ENCODE results near the gene PLCB3. TPM values are rescaled to one million over a fixed set of nuclear protein-coding genes. Genes with fewer than 3 reads are reported as not detected.
A peak's percentile ranks its signal among the peaks of the same experiment; 100 is the strongest.

Gene PLCB3
- total and polyA plus RNA-seq, 10 of the 15 experiments (the other 5 are each of a cell fraction or from before 2014, with no cell fraction given) = 0.03 to 10.3 (median 3.3) TPM

GRCh38 chr11:64225608-64226506 lies 25.5 kb upstream of the PLCB3 start, which contains the start of the genes NUDT22 and TRPT1 (continued):
- TF ChIP-seq MTA3 (IDR thresholded peaks at IDR 0.05; ENCODE audit: borderline replicate concordance, low read length) = no peak; the same call in 1 of the 2 replicates
- TF ChIP-seq MXI1 (IDR thresholded peaks at IDR 0.05; ENCODE audit: low read depth, low read length) = peak; percentile 36; the same call in 1 of the 2 replicates
- TF ChIP-seq IKZF1 (conservative IDR thresholded peaks at IDR 0.05) = peak; percentile 49

GRCh38 chr11:64226507-64227051 lies 24.8 kb upstream of the PLCB3 start:
- FAIRE-seq (peak; percentile 84), ATAC-seq (peak; percentile 67), DNase-seq (ENCODE audit: low read depth, low spot score) (no peak)
- SMC1A ChIA-PET (ENCODE audit: uncharacterized antibody, unreplicated experiment) = interaction anchor here (1.0 to 5.4 kb wide), 7 partner anchors 10 to 75 kb away, joined by 3 to 56 read pairs (median 3); partner anchors contain the start of genes FERMT3 and FKBP2
- Histone ChIP-seq H3K36me3 (ENCODE audit: control insufficient read depth in 2 of 2, insufficient read depth in 2 of 2, low read length in 1 of 2) (peaks cover 9% of the 10 kb centered on the region in 2 experiments), H3K27ac (ENCODE audit: control insufficient read depth, insufficient read depth) (peak overlapping the region; percentile 96), H3K9ac (ENCODE audit: control insufficient read depth, insufficient read depth, low read length) (peak overlapping the region; percentile 98), H2AFZ (ENCODE audit: control insufficient read depth, low read depth, low read length) (peak overlapping the region; percentile 54), H3K79me2 (ENCODE audit: control insufficient read depth, insufficient read depth, low read length) (peaks cover 38% of the 10 kb centered on the region), H3K4me1 (ENCODE audit: control insufficient read depth, insufficient read depth, low read length) (peaks cover 20% of the 10 kb centered on the region), H3K4me2 (ENCODE audit: control insufficient read depth, insufficient read depth) (peak overlapping the region; percentile 98), H3K4me3 (peak overlapping the region; percentile 90), H4K20me1 (ENCODE audit: control insufficient read depth, insufficient read depth) (no peaks in the 10 kb centered on the region), H3K9me3 (replicated peaks; ENCODE audit: control insufficient read depth, insufficient read depth, low read length) (no peaks in the 10 kb centered on the region), H3K27me3 (replicated peaks in 1 of 2; ENCODE audit: control insufficient read depth in 2 of 2, insufficient read depth in 2 of 2, low read length in 1 of 2) (no peaks in the 10 kb centered on the region)
- CTCF ChIA-PET = interaction anchor here (0.5 to 5.0 kb wide), 13 partner anchors 12 to 78 kb away, joined by 3 to 59 read pairs (median 4); partner anchors contain the start of genes FERMT3 and FKBP2
- in situ Hi-C loops (cut with MboI) (loop anchor here (25.0 kb wide), 1 partner anchor 1636 kb away; the partner anchor contains the start of genes CFL1, EFEMP2 and MUS81), intact Hi-C loops (cut with micrococcal nuclease; ENCODE audit: unreplicated experiment) (no loop called here)
- TSS peak; percentile 72 for BruUV-seq (replicated peaks)
- RAD21 ChIA-PET (ENCODE audit: unreplicated experiment) = interaction anchor here (0.8 to 3.3 kb wide), 10 partner anchors 10 to 109 kb away, joined by 3 to 34 read pairs (median 4); partner anchors contain the start of genes BAD, FERMT3, FKBP2 and PRDX5
- POLR2A ChIA-PET = interaction anchor here (0.5 to 9.7 kb wide), 18 partner anchors 9 to 112 kb away, joined by 3 to 85 read pairs (median 6); partner anchors contain the start of genes BAD, FERMT3, FKBP2 and PPP1R14B
- 1% methylated on average over 26 of the region's 26 CpGs for WGBS (ENCODE audit: insufficient coverage, insufficient replicate concordance, low lambda C conversion rate, missing lambda C conversion rate)
- TF ChIP-seq TARDBP (IDR thresholded peaks at IDR 0.05; ENCODE audit: borderline replicate concordance) (no peak), NBN (IDR thresholded peaks at IDR 0.05) (0 out of 2 replicates have a peak, but pooled peaks have one; percentile 28), WRNIP1 (IDR thresholded peaks at IDR 0.05; ENCODE audit: borderline replicate concordance, low read depth, low read length) (no peak), HDGF (IDR thresholded peaks at IDR 0.05) (peak; percentile 71; the same call in 1 of the 2 replicates), JUNB (IDR thresholded peaks at IDR 0.05) (no peak), ASH2L (IDR thresholded peaks at IDR 0.05; ENCODE audit: borderline replicate concordance, low read depth) (no peak), IKZF1 (conservative IDR thresholded peaks at IDR 0.05) (peak; percentile 48), FOXM1 (IDR thresholded peaks at IDR 0.05; ENCODE audit: low read depth, low read length) (no peak), SMAD5 (IDR thresholded peaks at IDR 0.05; ENCODE audit: low read depth) (peak; percentile 27; the same call in 1 of the 2 replicates), TCF12 (IDR thresholded peaks at IDR 0.05; ENCODE audit: low read depth, low read length) (0 out of 2 replicates have a peak, but pooled peaks have one; percentile 36), HDAC2 (IDR thresholded peaks at IDR 0.05) (no peak), SMAD1 (IDR thresholded peaks at IDR 0.05; ENCODE audit: low read depth, partially characterized antibody) (no peak), MLLT1 (IDR thresholded peaks at IDR 0.05) (no peak), SIN3A (IDR thresholded peaks at IDR 0.05; ENCODE audit: low read depth, low read length) (peak; percentile 67; the same call in 1 of the 2 replicates), FOXK2 (IDR thresholded peaks at IDR 0.05) (no peak), DPF2 (IDR thresholded peaks at IDR 0.05) (peak; percentile 33), RUNX3 (IDR thresholded peaks at IDR 0.05; ENCODE audit: low read length) (no peak; the same call in 1 of the 2 replicates), BACH1 (IDR thresholded peaks at IDR 0.05; ENCODE audit: borderline replicate concordance) (no peak)
